GM19397 (cell line): ENCODE data around the gene ANKRD6.

Experiments used
- ATAC-seq: cut with Tn5 transposase; IDR thresholded peaks from one replicate; pipeline ENCODE4 v1.9.1; 2021; ENCODE audit warnings: mild to moderate bottlenecking, moderate library complexity; ENCODE audit not compliant: unreplicated experiment

The ANKRD6 gene

DNA sequence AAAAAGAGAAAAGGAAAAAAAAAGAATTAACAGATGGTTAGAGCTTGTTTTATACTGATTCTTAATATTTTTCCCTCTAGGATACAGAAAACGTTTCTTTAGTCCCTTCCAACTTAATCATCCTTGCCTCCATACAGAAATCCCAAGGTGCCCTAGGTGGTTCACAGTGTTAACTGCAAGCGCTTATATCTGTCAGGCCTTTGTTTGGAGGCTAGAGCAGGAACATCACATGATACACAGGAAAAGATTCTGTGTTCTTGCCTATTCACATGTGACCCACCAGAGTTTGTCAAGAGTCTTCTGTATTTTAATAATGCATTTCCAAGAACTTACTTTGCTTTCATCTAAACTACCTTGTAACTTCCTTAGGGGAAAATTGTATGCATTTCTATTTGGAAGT, 31.3 kb downstream of the ANKRD6 start:
- no peak for ATAC-seq

DNA sequence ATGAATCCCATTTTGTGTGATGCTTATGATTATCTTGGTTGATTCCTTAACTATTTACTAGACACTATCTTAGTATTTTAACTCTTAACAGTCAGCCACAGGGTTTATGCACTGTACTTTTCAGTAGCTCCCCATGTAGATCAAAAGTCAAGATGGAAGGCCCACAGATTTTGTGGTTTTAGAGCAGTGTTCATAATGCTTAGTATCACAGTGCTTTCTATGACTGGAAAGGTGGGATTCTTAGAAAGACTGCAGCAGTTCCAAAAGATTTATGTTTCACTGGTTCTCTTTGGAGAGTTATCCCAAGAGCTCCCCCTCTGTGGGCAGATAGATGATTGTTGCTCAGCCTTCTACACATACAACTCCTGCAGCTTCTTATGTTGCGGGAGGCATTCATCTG, 34.5 kb downstream of the ANKRD6 start:
- no peak for ATAC-seq

DNA sequence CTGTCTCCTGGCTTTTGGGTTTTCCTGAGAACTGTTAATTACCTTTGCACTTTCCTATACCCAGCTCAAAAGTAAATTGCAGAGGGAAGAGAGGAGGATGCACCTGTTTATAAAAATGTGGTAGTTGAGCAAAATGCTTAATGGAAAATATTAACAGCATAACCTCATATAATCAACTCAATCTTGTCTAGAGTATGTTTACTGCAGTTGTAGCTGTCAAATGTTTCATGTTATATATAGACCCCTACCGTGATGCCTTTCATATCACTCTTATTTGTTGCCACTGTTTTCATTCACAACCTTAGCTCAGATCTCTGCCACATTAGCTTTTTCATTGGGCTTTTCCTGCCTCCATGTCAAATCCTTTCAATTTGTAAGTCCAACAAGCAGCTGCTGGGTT, 36.0 kb downstream of the ANKRD6 start:
- ATAC-seq = no peak

GRCh38 chr6:89471287-89471867, 38.4 kb downstream of the ANKRD6 start:
- no peak for ATAC-seq

DNA sequence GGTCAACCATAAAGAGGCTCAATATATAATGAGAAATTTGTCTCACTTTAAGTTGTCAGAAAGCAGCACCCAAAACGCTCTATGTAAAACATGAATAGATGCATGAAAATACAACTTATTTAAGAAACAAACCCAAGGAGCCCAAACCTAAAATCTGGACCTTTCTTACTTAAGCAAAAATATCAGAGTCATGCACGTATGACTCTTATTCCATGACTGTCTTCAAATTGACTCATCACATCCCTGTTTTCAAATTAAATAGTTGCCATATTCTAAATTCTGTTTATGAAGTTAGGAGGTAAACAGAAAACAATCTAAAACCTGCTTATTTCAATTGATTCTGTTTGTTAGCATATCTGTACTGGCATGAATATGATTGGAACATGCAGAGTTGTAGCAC, 42.1 kb downstream of the ANKRD6 start:
- no peak for ATAC-seq

- no peak for ATAC-seq
These were observed 42.7 kb downstream of the ANKRD6 start for GRCh38 chr6:89475634-89476033.

GRCh38 chr6:89479897-89480296, 46.9 kb downstream of the ANKRD6 start:
- ATAC-seq = no peak

GRCh38 chr6:89481695-89482094, 48.7 kb downstream of the ANKRD6 start:
- ATAC-seq = no peak

GRCh38 chr6:89482126-89482525, 49.2 kb downstream of the ANKRD6 start:
- ATAC-seq = no peak

DNA sequence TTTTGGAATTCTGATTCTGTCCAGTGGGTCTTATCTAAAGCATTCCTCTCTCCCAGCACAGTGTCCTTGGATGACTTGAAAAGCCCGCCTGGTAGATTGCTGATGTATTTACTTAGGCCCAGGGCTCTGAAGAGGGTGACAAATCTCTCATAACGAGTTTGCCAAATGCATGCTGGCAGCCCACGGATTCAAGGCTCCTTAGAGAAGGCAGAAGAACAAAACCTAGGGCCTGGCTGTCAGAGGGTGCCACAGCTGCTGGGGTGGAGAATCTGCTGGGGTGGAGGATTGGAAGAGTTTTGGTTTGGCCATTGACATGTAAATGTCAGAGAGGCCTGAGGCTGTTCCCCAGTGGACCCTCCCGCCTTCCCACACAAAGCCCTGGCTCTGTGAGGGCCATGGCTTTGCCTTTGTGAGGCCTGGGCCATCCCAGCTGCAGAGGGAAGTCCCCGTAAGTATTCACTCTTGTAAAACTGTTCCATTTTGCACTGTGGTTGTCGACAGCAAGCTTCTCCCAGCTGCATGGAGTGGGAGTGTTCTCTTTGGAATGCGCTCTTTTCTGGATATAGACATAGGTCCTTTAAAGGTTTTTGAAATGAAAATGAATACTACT, 50.3 kb downstream of the ANKRD6 start:
- no peak for ATAC-seq

GRCh38 chr6:89485320-89485719, 52.4 kb downstream of the ANKRD6 start:
- ATAC-seq = no peak

DNA sequence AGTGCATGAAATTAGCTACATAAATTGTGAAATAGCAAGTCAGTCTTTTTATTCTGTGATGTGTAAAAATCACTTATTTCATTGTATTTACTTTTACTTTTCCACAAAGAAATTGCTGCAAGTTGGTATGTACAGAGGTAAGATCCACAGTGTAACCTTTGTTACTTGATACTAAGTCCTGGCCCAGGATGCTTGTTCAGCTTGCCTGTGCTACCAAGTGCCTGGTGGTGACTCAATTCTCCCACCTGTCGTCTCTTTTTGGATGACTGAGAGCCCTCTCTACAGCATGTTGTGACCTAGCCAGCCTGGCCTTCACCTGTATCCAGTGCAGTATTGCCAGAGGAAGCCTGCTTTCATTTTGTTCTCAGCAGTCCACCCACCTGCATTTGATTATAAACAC, 54.9 kb downstream of the ANKRD6 start:
- ATAC-seq = no peak

- ATAC-seq = no peak
These were observed 55.5 kb downstream of the ANKRD6 start for GRCh38 chr6:89488438-89488837.

DNA sequence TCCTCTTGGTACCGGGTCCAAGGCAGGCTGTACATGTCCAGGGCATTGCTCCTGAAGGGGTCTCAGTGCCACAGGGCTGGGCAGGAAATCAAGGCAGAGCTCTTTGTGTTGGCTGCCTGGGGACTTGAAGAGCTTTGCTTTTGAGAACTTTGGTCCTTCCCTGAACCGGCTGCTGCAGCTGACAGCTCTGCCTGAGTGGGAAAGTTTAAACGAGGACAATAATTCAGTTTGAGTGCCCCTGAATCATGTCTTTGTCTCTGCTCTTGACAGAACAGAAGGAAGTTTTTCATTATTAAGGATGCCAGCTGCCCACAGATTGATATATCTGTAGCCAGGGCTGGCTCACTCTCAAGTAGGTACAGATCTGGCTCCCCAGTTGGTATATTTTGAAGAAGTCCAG, 56.1 kb downstream of the ANKRD6 start:
- ATAC-seq = no peak

- ATAC-seq = no peak
These were observed 59.2 kb downstream of the ANKRD6 start for GRCh38 chr6:89492025-89492640.

DNA sequence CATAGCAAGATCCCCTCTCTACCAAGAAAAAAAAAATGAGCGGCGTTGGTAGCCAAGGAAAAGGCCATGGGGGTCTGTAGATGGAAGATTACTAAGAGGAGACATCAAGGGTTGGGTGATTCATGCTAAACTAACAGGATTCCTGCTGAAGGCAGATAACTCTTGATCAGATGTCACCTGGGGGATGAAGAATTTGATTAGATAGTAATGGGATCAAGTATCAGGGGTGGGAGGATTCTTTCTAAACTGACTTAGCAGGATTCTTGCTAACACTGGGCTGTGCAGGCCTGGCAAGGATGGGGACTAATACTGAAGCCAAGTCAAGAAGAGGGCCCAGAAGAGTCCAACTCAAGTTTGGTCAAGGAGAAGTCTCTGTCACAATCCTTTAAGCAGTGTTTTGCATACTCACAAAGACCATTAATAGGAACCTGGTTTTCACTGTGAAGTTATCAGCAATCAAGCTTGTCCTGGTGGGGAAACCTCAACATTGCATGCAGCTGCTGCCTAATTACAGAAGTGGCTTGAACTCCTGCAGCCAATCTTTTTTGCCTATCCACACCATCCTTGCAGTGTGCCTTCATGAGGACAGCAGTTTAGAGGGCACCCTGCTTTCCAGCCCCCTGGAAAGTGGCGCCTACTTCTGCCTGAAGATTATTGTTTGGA, 61.3 kb downstream of the ANKRD6 start:
- no peak for ATAC-seq

GRCh38 chr6:89495961-89496535, 63.1 kb downstream of the ANKRD6 start:
- no peak for ATAC-seq

- ATAC-seq = no peak
These were observed 67.7 kb downstream of the ANKRD6 start for GRCh38 chr6:89500611-89501010.

- no peak for ATAC-seq
These were observed 68.3 kb downstream of the ANKRD6 start for GRCh38 chr6:89501222-89501621.

DNA sequence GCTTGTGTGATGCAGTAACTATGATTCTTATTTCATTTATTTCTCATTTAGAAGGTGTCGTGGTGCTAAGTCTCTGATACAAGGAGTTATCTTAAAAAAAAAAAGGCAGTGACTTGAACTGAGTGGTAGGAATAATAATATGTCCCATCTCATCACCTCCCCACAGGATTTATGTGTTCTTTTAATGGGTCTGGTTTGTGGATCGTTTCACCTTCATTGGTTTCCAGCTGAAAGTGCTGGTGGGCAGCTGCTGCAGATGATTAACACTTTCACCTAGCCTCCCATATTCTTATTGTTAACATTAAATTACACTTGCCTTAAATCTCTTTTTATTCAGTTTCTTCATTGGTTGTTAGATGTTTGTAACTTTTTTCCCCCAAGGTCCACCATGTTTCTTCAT, 68.8 kb downstream of the ANKRD6 start:
- no peak for ATAC-seq

- no peak for ATAC-seq
These were observed 70.7 kb downstream of the ANKRD6 start for GRCh38 chr6:89503641-89504040.

- ATAC-seq = no peak
These were observed 72.9 kb downstream of the ANKRD6 start for GRCh38 chr6:89505847-89506246.
